ENCODE results near the gene FLT4. TPM values are rescaled to one million over a fixed set of nuclear protein-coding genes. Genes with fewer than 3 reads are reported as not detected.
A peak's percentile ranks its signal among the peaks of the same experiment; 100 is the strongest.

The FLT4 gene
- total and polyA plus RNA-seq, 2 of the 13 experiments (the other 11 are each of a cell fraction or from before 2014, with no cell fraction given), result not detected

DNA sequence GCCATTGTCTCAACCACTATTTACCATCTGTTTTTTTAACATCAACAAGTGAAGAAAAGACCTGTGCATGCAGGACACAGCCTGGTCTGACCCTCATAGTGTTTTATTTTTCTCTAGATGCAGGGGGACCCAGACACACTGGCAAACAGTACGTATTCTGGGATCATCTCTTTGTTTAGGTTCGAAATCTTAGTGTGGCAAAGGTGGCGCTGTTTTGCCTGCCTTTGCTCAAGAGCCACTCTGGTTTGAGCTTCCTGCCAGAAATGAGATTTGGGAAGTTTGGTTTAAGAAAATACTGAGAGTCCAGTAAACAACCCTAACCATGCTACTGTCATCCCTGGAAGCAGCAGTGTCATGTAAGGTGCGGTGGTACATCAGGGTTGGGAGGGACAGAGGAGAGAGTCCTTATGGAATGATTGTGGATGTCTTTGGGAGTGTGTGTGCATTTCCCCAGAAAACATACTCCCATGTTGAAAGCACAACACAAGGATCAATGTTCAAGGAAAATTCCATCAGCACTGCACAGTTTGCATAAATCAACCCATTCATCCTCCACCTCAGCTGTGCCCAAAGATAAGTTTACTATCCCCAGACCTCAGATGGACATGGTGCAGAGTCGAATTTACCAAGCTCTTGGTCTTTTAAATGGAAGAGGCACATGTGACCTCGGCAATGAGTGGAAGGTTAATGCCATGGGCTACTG, 34.0 kb upstream of the FLT4 start:
- no TSS peak for BruUV-seq (replicated peaks)
- WGBS (ENCODE audit: low lambda C conversion rate), result 33% methylated on average over 6 of the region's 6 CpGs
- Histone ChIP-seq H2AFZ (ENCODE audit: low read length) (no peak overlapping the region), H3K27me3 (ENCODE audit: control insufficient read depth in 1 of 2, insufficient read depth in 2 of 2, low read length in 2 of 2) (peaks cover 0 to 15% of the 10 kb centered on the region in 2 experiments; a peak in 2 of 5 replicates), H3K4me2 (ENCODE audit: low read depth, low read length) (peak overlapping the region; percentile 44), H3K4me1 (ENCODE audit: insufficient read depth, low read length) (peaks cover 25% of the 10 kb centered on the region), H3K27ac (ENCODE audit: extremely low read length, insufficient read depth, low read length) (no peak overlapping the region), H3K9me3 (ENCODE audit: low read length) (peaks cover 7% of the 10 kb centered on the region; the same call in 1 of the 2 replicates), H3K9ac (ENCODE audit: insufficient read depth, low read depth, low read length) (no peak overlapping the region), H3K4me3 (replicated peaks in 1 of 3; ENCODE audit: insufficient read depth in 1 of 3, low read depth in 2 of 3, low read length in 3 of 3) (no peak overlapping the region), H3K79me2 (ENCODE audit: insufficient read depth, low read length) (no peaks in the 10 kb centered on the region), H4K20me1 (ENCODE audit: insufficient read depth, low read length) (no peaks in the 10 kb centered on the region), H3K36me3 (replicated peaks in 1 of 2; ENCODE audit: control insufficient read depth in 1 of 2, insufficient read depth in 2 of 2, low read length in 2 of 2) (no peaks in the 10 kb centered on the region)
- intact Hi-C loops (cut with micrococcal nuclease; ENCODE audit: unreplicated experiment) (no loop called here), in situ Hi-C loops (cut with HindIII; ENCODE audit: extremely low pct_ligation_motif_present, low pct_unique_long_range_greater_than_20kb) (no loop called here)
- CTCF ChIA-PET (ENCODE audit: low intra/inter-chr PET ratio, low total read pairs), result no interaction called here
- peak; percentile 4 for FAIRE-seq
- ATAC-seq, result no peak; the same call in 2 of the 3 replicates
- peak; percentile 28 for DNase-seq (ENCODE audit: low spot score)
- POLR2A ChIA-PET, result no interaction called here
- no peak for TF ChIP-seq ZNF7 (CRISPR knock-in tag; IDR thresholded peaks at IDR 0.05)
- peak; percentile 63 for TF ChIP-seq HNF4A (CRISPR knock-in tag; IDR thresholded peaks at IDR 0.05)
- no peak for TF ChIP-seq ZMYM2 (CRISPR knock-in tag; IDR thresholded peaks at IDR 0.05)
- no peak for TF ChIP-seq GTF2F1 (IDR thresholded peaks at IDR 0.05; ENCODE audit: low read length)
- no peak for TF ChIP-seq ZNF781 (CRISPR knock-in tag; IDR thresholded peaks at IDR 0.05; ENCODE audit: borderline replicate concordance, not compliant biosample characterization)
- 0 out of 2 replicates have a peak, but pooled peaks have one; percentile 28 for TF ChIP-seq ZNF556 (CRISPR knock-in tag; IDR thresholded peaks at IDR 0.05; ENCODE audit: borderline replicate concordance)
- TF ChIP-seq YEATS2 (CRISPR knock-in tag; IDR thresholded peaks at IDR 0.05; ENCODE audit: borderline replicate concordance), result no peak
- no peak for TF ChIP-seq ZNF143 (CRISPR knock-in tag; IDR thresholded peaks at IDR 0.05)
- TF ChIP-seq TERF1 (CRISPR knock-in tag; IDR thresholded peaks at IDR 0.05), result no peak
- TF ChIP-seq, protein P1, sequence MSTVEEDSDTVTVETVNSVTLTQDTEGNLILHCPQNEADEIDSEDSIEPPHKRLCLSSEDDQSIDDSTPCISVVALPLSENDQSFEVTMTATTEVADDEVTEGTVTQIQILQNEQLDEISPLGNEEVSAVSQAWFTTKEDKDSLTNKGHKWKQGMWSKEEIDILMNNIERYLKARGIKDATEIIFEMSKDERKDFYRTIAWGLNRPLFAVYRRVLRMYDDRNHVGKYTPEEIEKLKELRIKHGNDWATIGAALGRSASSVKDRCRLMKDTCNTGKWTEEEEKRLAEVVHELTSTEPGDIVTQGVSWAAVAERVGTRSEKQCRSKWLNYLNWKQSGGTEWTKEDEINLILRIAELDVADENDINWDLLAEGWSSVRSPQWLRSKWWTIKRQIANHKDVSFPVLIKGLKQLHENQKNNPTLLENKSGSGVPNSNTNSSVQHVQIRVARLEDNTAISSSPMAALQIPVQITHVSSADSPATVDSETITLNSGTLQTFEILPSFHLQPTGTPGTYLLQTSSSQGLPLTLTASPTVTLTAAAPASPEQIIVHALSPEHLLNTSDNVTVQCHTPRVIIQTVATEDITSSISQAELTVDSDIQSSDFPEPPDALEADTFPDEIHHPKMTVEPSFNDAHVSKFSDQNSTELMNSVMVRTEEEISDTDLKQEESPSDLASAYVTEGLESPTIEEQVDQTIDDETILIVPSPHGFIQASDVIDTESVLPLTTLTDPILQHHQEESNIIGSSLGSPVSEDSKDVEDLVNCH (CRISPR knock-in tag; IDR thresholded peaks at IDR 0.05), result no peak
- TF ChIP-seq PITX1 (CRISPR knock-in tag; IDR thresholded peaks at IDR 0.05), result no peak
- TF ChIP-seq, protein P2, sequence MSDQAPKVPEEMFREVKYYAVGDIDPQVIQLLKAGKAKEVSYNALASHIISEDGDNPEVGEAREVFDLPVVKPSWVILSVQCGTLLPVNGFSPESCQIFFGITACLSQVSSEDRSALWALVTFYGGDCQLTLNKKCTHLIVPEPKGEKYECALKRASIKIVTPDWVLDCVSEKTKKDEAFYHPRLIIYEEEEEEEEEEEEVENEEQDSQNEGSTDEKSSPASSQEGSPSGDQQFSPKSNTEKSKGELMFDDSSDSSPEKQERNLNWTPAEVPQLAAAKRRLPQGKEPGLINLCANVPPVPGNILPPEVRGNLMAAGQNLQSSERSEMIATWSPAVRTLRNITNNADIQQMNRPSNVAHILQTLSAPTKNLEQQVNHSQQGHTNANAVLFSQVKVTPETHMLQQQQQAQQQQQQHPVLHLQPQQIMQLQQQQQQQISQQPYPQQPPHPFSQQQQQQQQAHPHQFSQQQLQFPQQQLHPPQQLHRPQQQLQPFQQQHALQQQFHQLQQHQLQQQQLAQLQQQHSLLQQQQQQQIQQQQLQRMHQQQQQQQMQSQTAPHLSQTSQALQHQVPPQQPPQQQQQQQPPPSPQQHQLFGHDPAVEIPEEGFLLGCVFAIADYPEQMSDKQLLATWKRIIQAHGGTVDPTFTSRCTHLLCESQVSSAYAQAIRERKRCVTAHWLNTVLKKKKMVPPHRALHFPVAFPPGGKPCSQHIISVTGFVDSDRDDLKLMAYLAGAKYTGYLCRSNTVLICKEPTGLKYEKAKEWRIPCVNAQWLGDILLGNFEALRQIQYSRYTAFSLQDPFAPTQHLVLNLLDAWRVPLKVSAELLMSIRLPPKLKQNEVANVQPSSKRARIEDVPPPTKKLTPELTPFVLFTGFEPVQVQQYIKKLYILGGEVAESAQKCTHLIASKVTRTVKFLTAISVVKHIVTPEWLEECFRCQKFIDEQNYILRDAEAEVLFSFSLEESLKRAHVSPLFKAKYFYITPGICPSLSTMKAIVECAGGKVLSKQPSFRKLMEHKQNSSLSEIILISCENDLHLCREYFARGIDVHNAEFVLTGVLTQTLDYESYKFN (CRISPR knock-in tag; conservative IDR thresholded peaks at IDR 0.05), result peak; percentile 54
- no peak for TF ChIP-seq ZNF414 (CRISPR knock-in tag; IDR thresholded peaks at IDR 0.05)
- TF ChIP-seq SP2 (CRISPR knock-in tag; IDR thresholded peaks at IDR 0.05), result no peak
- TF ChIP-seq PHF8 (CRISPR knock-in tag; IDR thresholded peaks at IDR 0.05), result 0 out of 2 replicates have a peak, but pooled peaks have one; percentile 23
- TF ChIP-seq ZNF629 (CRISPR knock-in tag; conservative IDR thresholded peaks at IDR 0.05), result peak; percentile 86
